Measurements from ENCODE around the gene NTS.

NTS gene

DNA sequence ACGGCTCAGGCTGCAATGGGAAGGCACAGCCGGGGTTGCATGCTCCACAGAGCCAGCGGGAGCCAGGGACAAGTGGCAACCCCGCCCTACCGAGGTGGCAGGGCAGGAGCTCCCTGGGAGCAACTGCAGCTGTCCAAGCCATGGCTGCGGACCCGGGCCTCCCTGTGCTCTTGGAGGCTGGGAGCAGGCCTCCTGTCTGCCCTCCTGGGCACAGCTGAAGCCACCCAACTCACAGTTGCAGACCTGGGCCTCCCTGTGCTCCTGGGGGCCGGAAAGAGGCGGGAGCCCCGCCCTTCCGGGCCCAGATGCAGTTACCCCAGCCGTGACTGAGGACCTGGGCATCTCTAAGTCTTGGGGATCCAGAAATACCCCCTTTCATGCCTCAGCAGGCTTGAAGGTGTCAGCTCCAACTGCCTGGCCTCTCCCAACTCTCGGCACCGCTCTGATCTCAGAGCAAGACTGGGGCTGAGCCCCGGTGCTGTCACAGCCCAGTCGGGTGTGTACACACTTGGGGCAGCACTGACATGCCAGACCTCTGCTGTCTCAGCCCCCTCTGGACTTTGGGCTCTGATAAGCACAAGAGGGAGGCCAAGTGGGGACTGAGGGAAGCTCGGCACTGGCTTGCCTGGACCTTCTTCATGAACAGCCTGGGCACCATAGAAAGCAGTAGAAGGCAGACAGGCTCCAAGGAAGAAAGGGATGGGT lies 30.3 kb upstream of the NTS start:
- TF ChIP-seq, protein P1, sequence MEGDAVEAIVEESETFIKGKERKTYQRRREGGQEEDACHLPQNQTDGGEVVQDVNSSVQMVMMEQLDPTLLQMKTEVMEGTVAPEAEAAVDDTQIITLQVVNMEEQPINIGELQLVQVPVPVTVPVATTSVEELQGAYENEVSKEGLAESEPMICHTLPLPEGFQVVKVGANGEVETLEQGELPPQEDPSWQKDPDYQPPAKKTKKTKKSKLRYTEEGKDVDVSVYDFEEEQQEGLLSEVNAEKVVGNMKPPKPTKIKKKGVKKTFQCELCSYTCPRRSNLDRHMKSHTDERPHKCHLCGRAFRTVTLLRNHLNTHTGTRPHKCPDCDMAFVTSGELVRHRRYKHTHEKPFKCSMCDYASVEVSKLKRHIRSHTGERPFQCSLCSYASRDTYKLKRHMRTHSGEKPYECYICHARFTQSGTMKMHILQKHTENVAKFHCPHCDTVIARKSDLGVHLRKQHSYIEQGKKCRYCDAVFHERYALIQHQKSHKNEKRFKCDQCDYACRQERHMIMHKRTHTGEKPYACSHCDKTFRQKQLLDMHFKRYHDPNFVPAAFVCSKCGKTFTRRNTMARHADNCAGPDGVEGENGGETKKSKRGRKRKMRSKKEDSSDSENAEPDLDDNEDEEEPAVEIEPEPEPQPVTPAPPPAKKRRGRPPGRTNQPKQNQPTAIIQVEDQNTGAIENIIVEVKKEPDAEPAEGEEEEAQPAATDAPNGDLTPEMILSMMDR (IDR thresholded peaks at IDR 0.05; ENCODE audit: poor library complexity, severe bottlenecking): no peak
- H3K4me3 ChIP-seq (ENCODE audit: severe bottlenecking): no peak overlapping the region
- H3K27me3 ChIP-seq (ENCODE audit: insufficient read depth, poor library complexity, severe bottlenecking): no peaks in the 10 kb centered on the region
- no peaks in the 10 kb centered on the region for H3K36me3 ChIP-seq (ENCODE audit: low read depth)
- no peak for ATAC-seq (ENCODE audit: low read depth)
- no peaks in the 10 kb centered on the region for H3K4me1 ChIP-seq (ENCODE audit: insufficient read depth, poor library complexity, severe bottlenecking)
- no peaks in the 10 kb centered on the region for H3K9me3 ChIP-seq (ENCODE audit: severe bottlenecking)
- no peak for DNase-seq (ENCODE audit: low spot score)
- no peak overlapping the region for H3K27ac ChIP-seq (ENCODE audit: poor library complexity, severe bottlenecking)

- Histone ChIP-seq H3K36me3 (ENCODE audit: low read depth) (no peaks in the 10 kb centered on the region), H3K27me3 (ENCODE audit: insufficient read depth, poor library complexity, severe bottlenecking) (no peaks in the 10 kb centered on the region), H3K4me1 (ENCODE audit: insufficient read depth, poor library complexity, severe bottlenecking) (no peaks in the 10 kb centered on the region), H3K9me3 (ENCODE audit: severe bottlenecking) (no peaks in the 10 kb centered on the region), H3K27ac (ENCODE audit: poor library complexity, severe bottlenecking) (no peak overlapping the region), H3K4me3 (ENCODE audit: severe bottlenecking) (no peak overlapping the region)
- ATAC-seq (ENCODE audit: low read depth): no peak
- no peak for DNase-seq (ENCODE audit: low spot score)
- TF ChIP-seq, protein P1 (IDR thresholded peaks at IDR 0.05; ENCODE audit: poor library complexity, severe bottlenecking): no peak
Observed at GRCh38 chr12:85849344-85849743, 24.8 kb upstream of the NTS start.

DNA sequence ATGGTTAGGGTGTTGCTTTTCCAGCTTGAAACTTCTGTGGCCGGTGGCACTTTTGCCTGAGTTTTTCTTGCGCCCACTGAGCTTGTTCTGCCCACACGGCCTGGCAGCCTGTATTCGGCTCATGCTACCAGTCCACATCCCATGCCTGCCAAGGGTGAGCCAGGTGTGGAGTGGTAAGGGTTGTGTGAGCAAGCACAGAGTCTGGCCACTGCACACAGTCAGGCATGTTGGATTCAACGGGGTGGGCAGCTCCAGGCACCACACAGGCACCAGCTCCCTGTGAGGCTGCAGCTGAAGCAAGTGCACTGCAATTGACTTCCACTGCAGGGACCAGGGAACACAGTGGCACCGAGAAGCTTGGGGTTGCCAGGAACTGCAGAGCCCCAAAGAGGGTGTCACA lies 18.8 kb upstream of the NTS start:
- Histone ChIP-seq H3K4me3 (ENCODE audit: severe bottlenecking) (no peak overlapping the region), H3K36me3 (ENCODE audit: low read depth) (no peaks in the 10 kb centered on the region), H3K27ac (ENCODE audit: poor library complexity, severe bottlenecking) (no peak overlapping the region), H3K4me1 (ENCODE audit: insufficient read depth, poor library complexity, severe bottlenecking) (no peaks in the 10 kb centered on the region), H3K27me3 (ENCODE audit: insufficient read depth, poor library complexity, severe bottlenecking) (no peaks in the 10 kb centered on the region), H3K9me3 (ENCODE audit: severe bottlenecking) (no peaks in the 10 kb centered on the region)
- DNase-seq (ENCODE audit: low spot score): no peak
- TF ChIP-seq, protein P1 (IDR thresholded peaks at IDR 0.05; ENCODE audit: poor library complexity, severe bottlenecking): no peak
- no peak for ATAC-seq (ENCODE audit: low read depth)

GRCh38 chr12:85856966-85857365 lies 17.1 kb upstream of the NTS start:
- H3K9me3 ChIP-seq (ENCODE audit: severe bottlenecking): no peaks in the 10 kb centered on the region
- TF ChIP-seq, protein P1 (IDR thresholded peaks at IDR 0.05; ENCODE audit: poor library complexity, severe bottlenecking): no peak
- H3K27ac ChIP-seq (ENCODE audit: poor library complexity, severe bottlenecking): no peak overlapping the region
- H3K36me3 ChIP-seq (ENCODE audit: low read depth): no peaks in the 10 kb centered on the region
- H3K27me3 ChIP-seq (ENCODE audit: insufficient read depth, poor library complexity, severe bottlenecking): no peaks in the 10 kb centered on the region
- DNase-seq (ENCODE audit: low spot score): no peak
- H3K4me3 ChIP-seq (ENCODE audit: severe bottlenecking): no peak overlapping the region
- ATAC-seq (ENCODE audit: low read depth): no peak
- H3K4me1 ChIP-seq (ENCODE audit: insufficient read depth, poor library complexity, severe bottlenecking): no peaks in the 10 kb centered on the region

- H3K27me3 ChIP-seq (ENCODE audit: insufficient read depth, poor library complexity, severe bottlenecking): no peaks in the 10 kb centered on the region
- H3K36me3 ChIP-seq (ENCODE audit: low read depth): no peaks in the 10 kb centered on the region
- H3K4me1 ChIP-seq (ENCODE audit: insufficient read depth, poor library complexity, severe bottlenecking): no peaks in the 10 kb centered on the region
- ATAC-seq (ENCODE audit: low read depth) (no peak), DNase-seq (ENCODE audit: low spot score) (no peak)
- no peak overlapping the region for H3K4me3 ChIP-seq (ENCODE audit: severe bottlenecking)
- TF ChIP-seq, protein P1 (IDR thresholded peaks at IDR 0.05; ENCODE audit: poor library complexity, severe bottlenecking): no peak
- H3K27ac ChIP-seq (ENCODE audit: poor library complexity, severe bottlenecking): no peak overlapping the region
- H3K9me3 ChIP-seq (ENCODE audit: severe bottlenecking): no peaks in the 10 kb centered on the region
Observed at GRCh38 chr12:85865890-85866289, 8.2 kb upstream of the NTS start.
